Type B pancreatic cell (in vitro differentiated cells): ENCODE results near the gene FHOD1. TPM values are rescaled to one million over a fixed set of nuclear protein-coding genes. Genes with fewer than 3 reads are reported as not detected.

Experiments
- DNase-seq: peaks from one replicate; pipeline ENCODE4 v3.0.0; 2021; ENCODE audit warnings: mixed read lengths; ENCODE audit not compliant: unreplicated experiment; ENCODE audit errors: extremely low spot score
- H3K27ac Mint-ChIP-seq: 2 replicates; pipeline ENCODE4 v1.8.0; 2021; ENCODE audit warnings: mild to moderate bottlenecking, mixed read lengths
- H3K27me3 Mint-ChIP-seq: 2 replicates; pipeline ENCODE4 v1.8.0; 2021; ENCODE audit warnings: mixed read lengths
- H3K36me3 Mint-ChIP-seq: 2 replicates; pipeline ENCODE4 v1.8.0; 2021; ENCODE audit warnings: mixed read lengths
- H3K4me1 Mint-ChIP-seq: one replicate; pipeline ENCODE4 v1.8.0; 2021; ENCODE audit warnings: mixed read lengths; ENCODE audit not compliant: unreplicated experiment
- H3K4me3 Mint-ChIP-seq: 2 replicates; pipeline ENCODE4 v1.8.0; 2021; ENCODE audit warnings: mild to moderate bottlenecking, mixed read lengths
- H3K9me3 Mint-ChIP-seq: 2 replicates; pipeline ENCODE4 v1.8.0; 2021; ENCODE audit warnings: mixed read lengths
- total RNA-seq: library from RNA; stranded (reverse); gene quantifications from 2 replicates; pipeline ENCODE4 v1.2.1, GENCODE V29; 2021; ENCODE audit warnings: low replicate concordance
- TF ChIP-seq, protein P1 (sequence below): fragments of 200-600 bp; sonication (generic); conservative IDR thresholded peaks from 2 replicates; pipeline ENCODE4 v1.5.0; 2021; ENCODE audit warnings: antibody characterized with exemption, mild to moderate bottlenecking

FHOD1 gene
- total RNA-seq, 1 donor from 2014 or later = 34.7 TPM

DNA sequence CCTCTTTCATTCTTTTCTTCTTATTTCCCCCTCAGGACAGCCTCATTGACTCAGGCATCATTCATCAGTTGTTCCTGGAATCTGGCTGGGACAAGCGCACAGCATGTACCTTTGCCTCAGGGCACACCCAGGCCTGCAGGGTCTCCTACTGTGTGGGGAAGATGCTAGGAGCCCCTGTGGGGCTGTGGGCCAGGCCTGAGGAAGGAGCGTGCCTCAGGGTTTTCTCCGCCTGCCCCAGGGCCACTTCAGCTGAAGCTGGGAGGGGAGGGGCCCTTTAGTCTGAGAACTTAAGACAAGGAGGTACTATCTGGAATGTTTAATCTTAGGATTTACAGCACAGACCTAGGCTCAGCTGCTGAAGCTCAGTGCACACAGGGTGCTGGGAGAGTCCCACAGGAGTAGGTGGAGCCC, 40.4 kb downstream of the FHOD1 start:
- Mint-ChIP-seq H3K4me3 (no peak overlapping the region), H3K4me1 (no peaks in the 10 kb centered on the region), H3K27me3 (no peaks in the 10 kb centered on the region), H3K9me3 (no peaks in the 10 kb centered on the region), H3K27ac (no peak overlapping the region), H3K36me3 (no peaks in the 10 kb centered on the region)
- TF ChIP-seq, protein P1, sequence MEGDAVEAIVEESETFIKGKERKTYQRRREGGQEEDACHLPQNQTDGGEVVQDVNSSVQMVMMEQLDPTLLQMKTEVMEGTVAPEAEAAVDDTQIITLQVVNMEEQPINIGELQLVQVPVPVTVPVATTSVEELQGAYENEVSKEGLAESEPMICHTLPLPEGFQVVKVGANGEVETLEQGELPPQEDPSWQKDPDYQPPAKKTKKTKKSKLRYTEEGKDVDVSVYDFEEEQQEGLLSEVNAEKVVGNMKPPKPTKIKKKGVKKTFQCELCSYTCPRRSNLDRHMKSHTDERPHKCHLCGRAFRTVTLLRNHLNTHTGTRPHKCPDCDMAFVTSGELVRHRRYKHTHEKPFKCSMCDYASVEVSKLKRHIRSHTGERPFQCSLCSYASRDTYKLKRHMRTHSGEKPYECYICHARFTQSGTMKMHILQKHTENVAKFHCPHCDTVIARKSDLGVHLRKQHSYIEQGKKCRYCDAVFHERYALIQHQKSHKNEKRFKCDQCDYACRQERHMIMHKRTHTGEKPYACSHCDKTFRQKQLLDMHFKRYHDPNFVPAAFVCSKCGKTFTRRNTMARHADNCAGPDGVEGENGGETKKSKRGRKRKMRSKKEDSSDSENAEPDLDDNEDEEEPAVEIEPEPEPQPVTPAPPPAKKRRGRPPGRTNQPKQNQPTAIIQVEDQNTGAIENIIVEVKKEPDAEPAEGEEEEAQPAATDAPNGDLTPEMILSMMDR = no peak
- no peak for DNase-seq

DNA sequence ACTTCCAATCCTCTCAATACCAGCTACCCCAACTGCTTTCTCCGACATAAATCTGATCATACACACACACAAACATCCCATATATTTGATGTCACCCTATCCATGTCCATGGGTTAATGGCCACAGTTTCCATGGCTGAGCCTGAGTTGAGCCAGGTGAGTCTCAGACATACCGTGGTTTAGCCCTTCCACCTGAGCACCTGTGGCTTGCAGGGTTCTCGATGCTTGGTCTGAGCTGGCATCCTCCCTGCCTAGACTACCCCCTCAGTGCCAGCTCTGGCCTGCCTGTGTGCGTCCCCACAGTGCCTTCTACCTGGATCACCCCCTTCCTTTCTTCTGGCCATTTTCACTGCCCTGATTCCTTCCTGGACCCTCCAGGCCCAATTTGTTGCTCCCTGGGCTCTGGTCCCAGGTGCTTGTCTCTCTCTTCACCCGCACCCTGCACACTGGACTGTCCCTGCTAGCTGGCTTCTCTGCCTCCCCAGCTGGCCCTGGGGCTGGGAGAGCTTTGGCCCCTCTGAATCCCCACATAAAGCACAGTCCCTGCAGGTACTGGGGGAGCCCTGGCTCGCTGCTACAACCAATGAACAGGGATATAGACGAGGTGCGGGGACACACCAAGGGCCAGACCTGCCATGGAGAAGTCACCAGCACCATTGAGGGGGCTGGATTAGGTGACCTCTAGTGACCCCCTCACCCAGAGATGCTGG, 41.0 kb downstream of the FHOD1 start:
- TF ChIP-seq, protein P1 = no peak
- no peak for DNase-seq
- Mint-ChIP-seq H3K27me3 (no peaks in the 10 kb centered on the region), H3K36me3 (no peaks in the 10 kb centered on the region), H3K27ac (no peak overlapping the region), H3K4me3 (no peak overlapping the region), H3K4me1 (no peaks in the 10 kb centered on the region), H3K9me3 (no peaks in the 10 kb centered on the region)

- DNase-seq = no peak
- Mint-ChIP-seq H3K4me1 (no peaks in the 10 kb centered on the region), H3K4me3 (no peak overlapping the region), H3K9me3 (no peaks in the 10 kb centered on the region), H3K36me3 (no peaks in the 10 kb centered on the region), H3K27me3 (no peaks in the 10 kb centered on the region), H3K27ac (no peak overlapping the region)
- TF ChIP-seq, protein P1 = no peak
These were observed 43.2 kb downstream of the FHOD1 start for GRCh38 chr16:67204076-67204475.

- no peak for DNase-seq
- no peak overlapping the region for H3K27ac Mint-ChIP-seq
- TF ChIP-seq, protein P1 = no peak
- no peaks in the 10 kb centered on the region for H3K4me1 Mint-ChIP-seq
- no peaks in the 10 kb centered on the region for H3K27me3 Mint-ChIP-seq
- H3K36me3 Mint-ChIP-seq = no peaks in the 10 kb centered on the region
- no peaks in the 10 kb centered on the region for H3K9me3 Mint-ChIP-seq
- no peak overlapping the region for H3K4me3 Mint-ChIP-seq
These were observed 44.3 kb downstream of the FHOD1 start for GRCh38 chr16:67202956-67203493.

GRCh38 chr16:67202426-67202825, 44.9 kb downstream of the FHOD1 start:
- Mint-ChIP-seq H3K4me1 (no peaks in the 10 kb centered on the region), H3K27ac (no peak overlapping the region), H3K4me3 (no peak overlapping the region), H3K36me3 (no peaks in the 10 kb centered on the region), H3K9me3 (no peaks in the 10 kb centered on the region), H3K27me3 (no peaks in the 10 kb centered on the region)
- DNase-seq = no peak
- TF ChIP-seq, protein P1 = no peak
